Mesenchymal stem cell (in vitro differentiated cells and primary cell): ENCODE results near the gene PPP2R2D.
A peak's percentile ranks its signal among the peaks of the same experiment; 100 is the strongest.

Experiments
- DNase-seq: peaks from one replicate; pipeline ENCODE4 v3.0.0-alpha.2; 2013
- H2AFZ ChIP-seq: one replicate; pipeline ENCODE4 v1.6.1; 2013; ENCODE audit warnings: low read depth, mild to moderate bottlenecking, control low read depth, inconsistent platforms, low read length, moderate library complexity
- H2AK5ac ChIP-seq: 2 replicates; pipeline ENCODE4 v1.6.1; 2013; ENCODE audit warnings: low read length, moderate library complexity, mild to moderate bottlenecking, inconsistent platforms; ENCODE audit not compliant: severe bottlenecking
- H2BK120ac ChIP-seq: one replicate; pipeline ENCODE4 v1.6.1; 2013; ENCODE audit warnings: low read depth, mild to moderate bottlenecking, inconsistent platforms, low read length, moderate library complexity
- H2BK12ac ChIP-seq, 2 experiments: one replicate each; pipeline ENCODE4 v1.6.1; 2013; ENCODE audit warnings: inconsistent platforms in 2 of 2, low read length in 2 of 2, mild to moderate bottlenecking in 2 of 2, moderate library complexity in 2 of 2, control low read depth in 1 of 2
- H2BK15ac ChIP-seq: one replicate; pipeline ENCODE4 v1.6.1; 2013; ENCODE audit warnings: mild to moderate bottlenecking, low read depth, inconsistent platforms; ENCODE audit not compliant: poor library complexity, severe bottlenecking
- H2BK5ac ChIP-seq: 2 replicates; pipeline ENCODE4 v1.6.1; 2013; ENCODE audit warnings: low read depth, mild to moderate bottlenecking, low read length, control low read depth, inconsistent platforms; ENCODE audit not compliant: poor library complexity, severe bottlenecking
- H3K14ac ChIP-seq, 2 experiments: one replicate each; pipeline ENCODE4 v1.6.1; 2013; ENCODE audit warnings: inconsistent platforms in 2 of 2, low read length in 2 of 2, control low read depth in 1 of 2, mild to moderate bottlenecking in 1 of 2, moderate library complexity in 1 of 2
- H3K18ac ChIP-seq, 2 experiments: one replicate each; pipeline ENCODE4 v1.6.1; 2013; ENCODE audit warnings: inconsistent platforms in 2 of 2, low read length in 2 of 2, control low read depth in 1 of 2, low read depth in 1 of 2, mild to moderate bottlenecking in 1 of 2
- H3K23ac ChIP-seq, 2 experiments: one replicate each; pipeline ENCODE4 v1.6.1; 2013; ENCODE audit warnings: inconsistent platforms in 2 of 2, low read length in 2 of 2, mild to moderate bottlenecking in 2 of 2, moderate library complexity in 2 of 2, control low read depth in 1 of 2
- H3K27ac ChIP-seq: 2 replicates; pipeline ENCODE4 v1.5.1; 2013; ENCODE audit warnings: mild to moderate bottlenecking, moderate library complexity, low read length, control low read depth, inconsistent platforms; ENCODE audit not compliant: poor library complexity, severe bottlenecking
- H3K27me3 ChIP-seq, 2 experiments: 2 replicates each; pipeline versions ENCODE4 v1.6.1 to v1.7.0; 2013; ENCODE audit warnings: low read length in 2 of 2, mild to moderate bottlenecking in 2 of 2, moderate library complexity in 2 of 2, control low read depth in 1 of 2, inconsistent platforms in 1 of 2; ENCODE audit not compliant: control insufficient read depth in 1 of 2, insufficient read depth in 1 of 2
- H3K36me3 ChIP-seq, 2 experiments: 2 replicates each; pipeline versions ENCODE4 v1.6.1 to v1.7.0; 2013; ENCODE audit warnings: low read length in 2 of 2, control low read depth in 1 of 2, inconsistent platforms in 1 of 2, low read depth in 1 of 2, mild to moderate bottlenecking in 1 of 2; ENCODE audit not compliant: insufficient read depth in 2 of 2, control insufficient read depth in 1 of 2
- H3K4ac ChIP-seq, 2 experiments: one replicate each; pipeline ENCODE4 v1.6.1; 2013; ENCODE audit warnings: inconsistent platforms in 2 of 2, low read length in 2 of 2, mild to moderate bottlenecking in 2 of 2, moderate library complexity in 2 of 2, control low read depth in 1 of 2, low read depth in 1 of 2
- H3K4me1 ChIP-seq: 2 replicates; pipeline ENCODE4 v1.6.1; 2013; ENCODE audit warnings: low read depth, low read length, control low read depth; ENCODE audit not compliant: control insufficient read depth, insufficient read depth
- H3K4me2 ChIP-seq: 2 replicates; pipeline ENCODE4 v1.6.1; 2013; ENCODE audit warnings: low read length, mild to moderate bottlenecking, inconsistent platforms; ENCODE audit not compliant: poor library complexity, severe bottlenecking
- H3K4me3 ChIP-seq, 2 experiments: 2 replicates each; pipeline versions ENCODE4 v1.5.1 to v1.7.0; 2013; ENCODE audit warnings: low read length in 2 of 2, mild to moderate bottlenecking in 2 of 2, control low read depth in 1 of 2, low read depth in 1 of 2; ENCODE audit not compliant: insufficient read depth in 1 of 2
- H3K79me1 ChIP-seq: replicated peaks from 2 replicates; pipeline ENCODE4 v1.6.1; 2013; ENCODE audit warnings: mild to moderate bottlenecking, control low read depth, low read length, inconsistent platforms; ENCODE audit not compliant: poor library complexity, severe bottlenecking
- H3K9ac ChIP-seq: 2 replicates; pipeline ENCODE4 v1.7.0; 2013; ENCODE audit warnings: mild to moderate bottlenecking, low read length, moderate library complexity
- H3K9me3 ChIP-seq: 2 replicates; pipeline ENCODE4 v1.7.0; 2013; ENCODE audit warnings: mild to moderate bottlenecking, low read length; ENCODE audit not compliant: control insufficient read depth
- H4K8ac ChIP-seq: one replicate; pipeline ENCODE4 v1.6.1; 2013; ENCODE audit warnings: inconsistent platforms, mild to moderate bottlenecking, low read length, moderate library complexity
- H4K91ac ChIP-seq: one replicate; pipeline ENCODE4 v1.6.1; 2013; ENCODE audit warnings: mild to moderate bottlenecking, low read length, inconsistent platforms
- WGBS: methylation state at CpG from one replicate; pipeline ENCODE4 v1.1.7; 2013; ENCODE audit warnings: mixed read lengths; 5-methylcytosine and 5-hydroxymethylcytosine counted together

PPP2R2D gene

DNA sequence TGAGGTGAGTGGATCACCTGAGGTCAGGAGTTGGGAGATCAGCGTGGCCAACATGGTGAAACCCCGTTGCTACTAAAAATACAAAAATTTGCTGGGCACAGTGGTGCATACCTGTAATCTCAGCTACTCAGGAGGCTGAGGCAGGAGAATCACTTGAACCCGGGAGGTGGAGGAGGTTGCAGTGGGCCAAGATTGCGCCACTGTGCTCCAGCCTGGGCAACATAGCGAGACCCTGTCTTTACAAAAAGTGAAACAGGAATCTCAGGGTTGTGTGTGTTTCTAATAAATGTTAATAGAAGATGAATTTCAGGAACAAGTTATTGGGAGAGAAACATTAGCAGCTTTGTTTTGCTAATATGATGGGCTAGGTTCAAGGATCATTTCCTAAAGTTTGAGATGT, 19.9 kb downstream of the PPP2R2D start:
- H2AK5ac ChIP-seq, result no peak overlapping the region

DNA sequence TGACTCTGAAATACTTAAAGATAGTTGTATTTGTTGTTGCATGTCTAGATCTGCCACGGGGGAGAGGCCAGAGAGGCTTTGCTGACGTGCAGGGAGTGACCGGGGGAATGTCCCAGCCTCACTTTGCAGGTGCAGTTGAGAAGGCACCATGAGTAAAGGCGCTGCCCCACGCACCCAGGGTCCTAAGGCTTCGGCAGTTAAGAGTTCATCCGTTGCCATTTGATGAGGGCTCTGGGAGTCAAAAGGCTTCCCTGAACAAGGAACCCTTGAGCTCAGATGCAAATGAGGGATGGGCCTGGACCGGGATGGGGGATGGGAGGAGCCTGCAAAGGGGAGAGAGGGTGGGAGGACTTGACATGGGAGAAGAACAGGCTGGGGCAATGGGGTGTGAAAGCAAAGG, 20.4 kb downstream of the PPP2R2D start:
- H3K9ac ChIP-seq, result no peak overlapping the region
- no peak overlapping the region for H3K23ac ChIP-seq
- no peak overlapping the region for H3K27ac ChIP-seq
- H3K4me2 ChIP-seq, result no peak overlapping the region
- H3K14ac ChIP-seq, result no peak overlapping the region
- peaks cover 9% of the 10 kb centered on the region for H3K9me3 ChIP-seq
- H4K8ac ChIP-seq, result no peak overlapping the region
- no peak overlapping the region for H2AK5ac ChIP-seq
- no peak overlapping the region for H3K4me3 ChIP-seq
- H3K18ac ChIP-seq, result no peak overlapping the region
- no peak overlapping the region for H2BK12ac ChIP-seq
- H3K36me3 ChIP-seq, result peaks cover 0 to 6% of the 10 kb centered on the region in 2 experiments
- H3K4ac ChIP-seq, result no peak overlapping the region
- no peaks in the 10 kb centered on the region for H3K79me1 ChIP-seq
- 81% methylated on average over 8 of the region's 8 CpGs for WGBS
- no peak overlapping the region for H4K91ac ChIP-seq
- H2BK120ac ChIP-seq, result no peak overlapping the region
- H2AFZ ChIP-seq, result no peak overlapping the region
- H3K27me3 ChIP-seq, result no peaks in the 10 kb centered on the region
- no peak overlapping the region for H2BK15ac ChIP-seq
- no peak overlapping the region for H2BK5ac ChIP-seq
- H3K4me1 ChIP-seq, result peaks cover 7% of the 10 kb centered on the region
- no peak for DNase-seq

More for the DNA sequence above, 19.9 kb downstream of the PPP2R2D start:
- Histone ChIP-seq H3K23ac (no peak overlapping the region), H3K4ac (no peak overlapping the region), H2BK5ac (no peak overlapping the region), H2BK15ac (no peak overlapping the region), H3K27ac (no peak overlapping the region), H2AFZ (no peak overlapping the region), H3K36me3 (peaks cover 0 to 4% of the 10 kb centered on the region in 2 experiments), H3K27me3 (no peaks in the 10 kb centered on the region), H2BK120ac (no peak overlapping the region), H3K9ac (no peak overlapping the region), H3K4me3 (no peak overlapping the region), H2BK12ac (no peak overlapping the region), H3K14ac (no peak overlapping the region), H3K4me2 (no peak overlapping the region), H4K91ac (no peak overlapping the region), H4K8ac (no peak overlapping the region), H3K9me3 (peaks cover 9% of the 10 kb centered on the region), H3K79me1 (no peaks in the 10 kb centered on the region), H3K18ac (no peak overlapping the region), H3K4me1 (peaks cover 9% of the 10 kb centered on the region)
- WGBS, result 79% methylated on average over 5 of the region's 5 CpGs
- DNase-seq, result no peak

DNA sequence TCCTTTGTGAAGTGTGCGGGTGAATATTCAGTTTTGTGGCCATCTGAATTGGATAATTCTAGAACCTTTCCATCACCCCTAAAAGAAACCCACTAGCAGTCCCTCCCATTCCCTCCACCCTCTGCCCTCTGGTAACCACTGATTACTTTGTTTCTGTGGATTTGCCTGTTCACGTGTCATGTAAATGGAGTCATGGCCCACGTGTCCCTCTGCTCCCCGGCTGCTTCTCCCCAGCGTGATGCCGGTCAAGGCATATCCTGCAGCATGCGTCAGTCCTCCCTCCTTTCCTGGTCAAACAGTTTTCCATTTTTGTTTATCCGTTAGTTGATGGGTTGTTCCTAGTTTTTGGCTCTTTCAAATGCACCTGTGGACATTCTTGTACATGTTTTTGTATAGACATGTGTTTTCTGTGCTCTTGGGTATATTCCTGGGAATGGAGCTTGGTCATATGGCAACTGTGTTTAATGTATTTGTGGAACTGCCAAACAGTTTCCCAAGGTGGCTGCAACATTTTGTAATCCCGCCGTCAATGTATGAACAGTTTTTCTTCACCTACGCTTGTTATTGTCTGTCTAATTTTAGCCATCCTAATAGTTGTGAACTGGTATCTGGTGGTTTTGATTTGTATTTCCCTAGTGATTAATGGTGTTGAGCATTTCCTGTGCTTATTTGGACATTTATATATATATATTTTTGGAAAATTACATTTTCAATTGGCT, 22.4 kb downstream of the PPP2R2D start:
- no peak overlapping the region for H2BK15ac ChIP-seq
- H3K23ac ChIP-seq, result no peak overlapping the region
- H2BK120ac ChIP-seq, result no peak overlapping the region
- peaks cover 15% of the 10 kb centered on the region for H3K4me1 ChIP-seq
- no peak overlapping the region for H3K4me2 ChIP-seq
- peak overlapping the region in 1 of 2 experiments; percentile 57 for H3K14ac ChIP-seq
- peak overlapping the region in 1 of 2 experiments; percentile 49 for H3K18ac ChIP-seq
- no peaks in the 10 kb centered on the region for H3K79me1 ChIP-seq
- no peak overlapping the region for H4K91ac ChIP-seq
- H3K9me3 ChIP-seq, result peaks cover 9% of the 10 kb centered on the region
- H3K9ac ChIP-seq, result no peak overlapping the region
- H2BK5ac ChIP-seq, result no peak overlapping the region
- no peak overlapping the region for H3K4ac ChIP-seq
- DNase-seq, result no peak
- H3K27ac ChIP-seq, result no peak overlapping the region
- no peak overlapping the region for H2AFZ ChIP-seq
- no peak overlapping the region for H4K8ac ChIP-seq
- H3K4me3 ChIP-seq, result no peak overlapping the region
- 94% methylated on average over 10 of the region's 11 CpGs for WGBS
- H3K27me3 ChIP-seq, result no peaks in the 10 kb centered on the region
- H2BK12ac ChIP-seq, result peak overlapping the region in 1 of 2 experiments; percentile 68
- H3K36me3 ChIP-seq, result peaks cover 0 to 13% of the 10 kb centered on the region in 2 experiments
- no peak overlapping the region for H2AK5ac ChIP-seq

DNA sequence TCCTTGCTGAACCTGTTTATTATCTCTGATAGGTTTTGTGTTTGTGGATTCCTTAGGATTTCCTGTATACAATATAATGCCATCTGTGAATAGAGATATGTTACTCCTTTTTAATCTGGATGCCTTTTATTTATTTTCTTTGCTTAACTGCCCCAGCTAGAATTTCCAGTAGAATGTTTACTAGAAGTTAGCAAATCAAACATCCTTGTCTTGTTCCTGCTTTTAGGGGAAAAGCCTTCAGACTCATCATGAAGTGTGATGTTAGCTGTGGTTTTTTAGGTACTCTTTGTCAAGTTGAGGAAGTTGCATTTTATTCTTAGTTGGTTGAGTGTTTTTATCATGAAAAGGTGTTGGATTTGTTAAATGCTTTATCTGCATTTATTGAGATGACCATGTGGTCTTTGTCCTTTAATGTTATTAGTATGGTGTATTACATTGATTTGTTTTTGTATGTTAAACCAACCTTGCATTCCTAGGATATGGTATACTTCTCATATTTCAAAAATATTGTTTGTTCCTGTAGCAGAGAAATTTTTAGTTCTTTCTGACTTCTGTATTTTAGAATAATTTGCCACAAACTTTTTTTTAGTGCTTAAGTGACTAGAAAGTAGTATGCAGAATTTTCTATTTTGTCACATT, 24.3 kb downstream of the PPP2R2D start:
- no peak overlapping the region for H3K18ac ChIP-seq

More for the DNA sequence above, 24.3 kb downstream of the PPP2R2D start:
- Histone ChIP-seq H3K4me1 (peaks cover 29% of the 10 kb centered on the region), H3K36me3 (peaks cover 0 to 15% of the 10 kb centered on the region in 2 experiments), H3K4me3 (no peak overlapping the region), H3K23ac (no peak overlapping the region), H4K91ac (no peak overlapping the region), H2AK5ac (no peak overlapping the region), H3K9ac (no peak overlapping the region), H3K4ac (no peak overlapping the region), H3K4me2 (no peak overlapping the region), H2BK120ac (no peak overlapping the region), H3K79me1 (peaks cover under 1% of the 10 kb centered on the region), H4K8ac (no peak overlapping the region), H2AFZ (no peak overlapping the region), H3K27ac (no peak overlapping the region), H3K27me3 (no peaks in the 10 kb centered on the region), H3K14ac (no peak overlapping the region), H2BK5ac (no peak overlapping the region), H3K9me3 (peaks cover 9% of the 10 kb centered on the region), H2BK12ac (no peak overlapping the region), H2BK15ac (no peak overlapping the region)
- DNase-seq, result no peak
